ENCODE results near the gene TBC1D17. TPM values are rescaled to one million over a fixed set of nuclear protein-coding genes. Genes with fewer than 3 reads are reported as not detected.

Gene TBC1D17
- total RNA-seq, 1 experiment from 2014 or later: 62.3 TPM

DNA sequence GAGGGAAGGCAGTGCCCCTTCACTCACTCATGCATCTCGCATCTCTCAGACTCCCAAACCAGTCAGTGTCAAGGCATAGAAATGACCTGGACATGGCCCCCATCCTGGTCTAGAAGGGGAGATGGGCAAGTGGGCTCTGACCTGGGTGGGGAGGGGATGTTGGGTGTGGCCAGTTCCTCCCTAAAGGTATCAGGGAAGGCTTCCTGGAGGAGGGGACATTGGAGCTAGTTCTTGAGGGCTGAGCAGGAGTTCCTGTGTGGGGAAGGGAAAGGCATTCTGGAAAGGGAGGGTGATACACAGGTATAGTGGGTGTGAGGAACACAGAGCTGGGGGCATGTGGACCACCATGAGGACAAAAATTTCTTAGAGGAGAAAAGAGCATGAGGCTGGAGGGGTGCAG is 15.2 kb downstream of the TBC1D17 start:
- POLR2A ChIA-PET (ENCODE audit: unreplicated experiment): no interaction called here
- Histone ChIP-seq H3K27me3 (ENCODE audit: insufficient read depth, low read depth) (no peaks in the 10 kb centered on the region), H3K36me3 (ENCODE audit: low read depth) (no peaks in the 10 kb centered on the region), H3F3A (ENCODE audit: insufficient read depth, low read depth) (peaks cover 8% of the 10 kb centered on the region; the same call in 1 of the 2 replicates), H3K27ac (no peak overlapping the region), H3K4me3 (no peak overlapping the region), H3K4me2 (no peak overlapping the region), H3K9me3 (ENCODE audit: insufficient read depth, low read depth) (no peaks in the 10 kb centered on the region), H3K4me1 (replicated peaks; ENCODE audit: insufficient read depth) (peaks cover 7% of the 10 kb centered on the region), H3K79me2 (ENCODE audit: low read depth) (no peaks in the 10 kb centered on the region), H2AFZ (no peak overlapping the region), H3K9me2 (ENCODE audit: insufficient read depth) (no peaks in the 10 kb centered on the region), H4K20me1 (ENCODE audit: insufficient read depth) (no peaks in the 10 kb centered on the region)
- TF ChIP-seq, protein P1, sequence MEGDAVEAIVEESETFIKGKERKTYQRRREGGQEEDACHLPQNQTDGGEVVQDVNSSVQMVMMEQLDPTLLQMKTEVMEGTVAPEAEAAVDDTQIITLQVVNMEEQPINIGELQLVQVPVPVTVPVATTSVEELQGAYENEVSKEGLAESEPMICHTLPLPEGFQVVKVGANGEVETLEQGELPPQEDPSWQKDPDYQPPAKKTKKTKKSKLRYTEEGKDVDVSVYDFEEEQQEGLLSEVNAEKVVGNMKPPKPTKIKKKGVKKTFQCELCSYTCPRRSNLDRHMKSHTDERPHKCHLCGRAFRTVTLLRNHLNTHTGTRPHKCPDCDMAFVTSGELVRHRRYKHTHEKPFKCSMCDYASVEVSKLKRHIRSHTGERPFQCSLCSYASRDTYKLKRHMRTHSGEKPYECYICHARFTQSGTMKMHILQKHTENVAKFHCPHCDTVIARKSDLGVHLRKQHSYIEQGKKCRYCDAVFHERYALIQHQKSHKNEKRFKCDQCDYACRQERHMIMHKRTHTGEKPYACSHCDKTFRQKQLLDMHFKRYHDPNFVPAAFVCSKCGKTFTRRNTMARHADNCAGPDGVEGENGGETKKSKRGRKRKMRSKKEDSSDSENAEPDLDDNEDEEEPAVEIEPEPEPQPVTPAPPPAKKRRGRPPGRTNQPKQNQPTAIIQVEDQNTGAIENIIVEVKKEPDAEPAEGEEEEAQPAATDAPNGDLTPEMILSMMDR (conservative IDR thresholded peaks at IDR 0.05): no peak
- no peak for TF ChIP-seq EZH2 (IDR thresholded peaks at IDR 0.05; ENCODE audit: low read depth)
- CTCF ChIA-PET: no interaction called here
- BruUV-seq (replicated peaks): no TSS peak
- intact Hi-C loops (cut with micrococcal nuclease; ENCODE audit: unreplicated experiment): no loop called here
- DNase-seq: no peak

- Histone ChIP-seq H4K20me1 (ENCODE audit: insufficient read depth) (no peaks in the 10 kb centered on the region), H3K4me2 (no peak overlapping the region), H2AFZ (no peak overlapping the region), H3K9me2 (ENCODE audit: insufficient read depth) (no peaks in the 10 kb centered on the region), H3K36me3 (ENCODE audit: low read depth) (no peaks in the 10 kb centered on the region), H3K4me1 (replicated peaks; ENCODE audit: insufficient read depth) (peaks cover 14% of the 10 kb centered on the region), H3K27me3 (ENCODE audit: insufficient read depth, low read depth) (no peaks in the 10 kb centered on the region), H3K9me3 (ENCODE audit: insufficient read depth, low read depth) (no peaks in the 10 kb centered on the region), H3F3A (ENCODE audit: insufficient read depth, low read depth) (peaks cover 2% of the 10 kb centered on the region; the same call in 1 of the 2 replicates), H3K4me3 (no peak overlapping the region), H3K79me2 (ENCODE audit: low read depth) (no peaks in the 10 kb centered on the region), H3K27ac (no peak overlapping the region)
- no peak for DNase-seq
- no TSS peak for BruUV-seq (replicated peaks)
- ChIA-PET CTCF (interaction anchor here (0.7 kb wide), 1 partner anchor 29 kb away, joined by 11 read pairs; no protein-coding TSS in a partner anchor), POLR2A (ENCODE audit: unreplicated experiment) (no interaction called here)
- TF ChIP-seq, protein P1 (conservative IDR thresholded peaks at IDR 0.05): no peak
- no peak for TF ChIP-seq EZH2 (IDR thresholded peaks at IDR 0.05; ENCODE audit: low read depth)
- intact Hi-C loops (cut with micrococcal nuclease; ENCODE audit: unreplicated experiment): no loop called here
These were observed 16.6 kb downstream of the TBC1D17 start for GRCh38 chr19:49894011-49894664.

DNA sequence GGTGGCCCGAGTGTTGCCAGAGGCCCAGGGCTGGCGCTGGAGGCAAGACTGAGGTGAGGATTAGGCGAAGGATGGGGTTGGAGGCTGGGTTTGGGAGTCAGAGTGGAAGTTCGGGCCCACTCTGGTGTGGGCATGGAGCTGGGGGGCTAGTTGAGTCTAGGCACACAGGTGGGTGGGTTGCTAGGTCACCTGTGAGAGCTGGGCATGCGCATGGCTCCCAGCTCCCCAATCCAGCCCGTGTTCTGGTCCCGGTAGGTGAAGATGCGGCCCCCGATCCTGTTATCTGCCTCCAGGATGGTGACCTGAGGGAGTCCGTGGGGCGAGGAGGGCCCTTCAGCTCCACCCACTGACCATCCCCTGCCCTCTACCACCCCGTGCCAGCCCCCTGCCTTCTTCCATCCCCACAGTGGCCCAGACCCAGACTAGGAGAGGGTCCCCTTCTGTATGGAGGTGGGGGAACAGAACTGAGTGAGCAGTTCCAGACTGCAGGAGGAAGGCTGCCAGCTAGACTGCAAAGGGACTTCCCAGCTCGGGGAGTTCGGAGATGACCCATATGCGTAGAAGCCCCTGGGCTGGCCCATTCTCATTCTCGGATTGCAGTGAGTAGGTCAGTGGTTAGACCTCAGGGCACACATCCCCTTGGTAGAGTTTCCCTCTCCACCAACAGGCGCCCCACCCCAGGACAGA is 17.5 kb downstream of the TBC1D17 start:
- Histone ChIP-seq H3K27me3 (ENCODE audit: insufficient read depth, low read depth) (no peaks in the 10 kb centered on the region), H4K20me1 (ENCODE audit: insufficient read depth) (no peaks in the 10 kb centered on the region), H3K79me2 (ENCODE audit: low read depth) (no peaks in the 10 kb centered on the region), H2AFZ (no peak overlapping the region), H3K36me3 (ENCODE audit: low read depth) (no peaks in the 10 kb centered on the region), H3K4me3 (no peak overlapping the region), H3K9me2 (ENCODE audit: insufficient read depth) (no peaks in the 10 kb centered on the region), H3K4me2 (no peak overlapping the region), H3F3A (ENCODE audit: insufficient read depth, low read depth) (no peaks in the 10 kb centered on the region), H3K27ac (no peak overlapping the region), H3K4me1 (replicated peaks; ENCODE audit: insufficient read depth) (peaks cover 14% of the 10 kb centered on the region), H3K9me3 (ENCODE audit: insufficient read depth, low read depth) (no peaks in the 10 kb centered on the region)
- ChIA-PET POLR2A (ENCODE audit: unreplicated experiment) (no interaction called here), CTCF (interaction anchor here (0.6 kb wide), 1 partner anchor 229 kb away, joined by 4 read pairs; no protein-coding TSS in a partner anchor)
- no peak for DNase-seq
- intact Hi-C loops (cut with micrococcal nuclease; ENCODE audit: unreplicated experiment): no loop called here
- no peak for TF ChIP-seq EZH2 (IDR thresholded peaks at IDR 0.05; ENCODE audit: low read depth)
- TF ChIP-seq, protein P1 (conservative IDR thresholded peaks at IDR 0.05): no peak
- no TSS peak for BruUV-seq (replicated peaks)
